IPS-NIHi7 (cell line): ENCODE data around the gene CERS6.

ENCODE experiments used
- DNase-seq: peaks from one replicate; pipeline ENCODE4 v3.0.0; 2012; ENCODE audit warnings: mixed read lengths; ENCODE audit errors: extremely low spot score

CERS6 gene

GRCh38 chr2:168441214-168441872 is 14.7 kb upstream of the CERS6 start:
- DNase-seq, result no peak

- DNase-seq, result no peak
These were observed 12.3 kb upstream of the CERS6 start for GRCh38 chr2:168443818-168444217.

- DNase-seq, result no peak
These were observed 10.1 kb upstream of the CERS6 start for GRCh38 chr2:168445960-168446359.

GRCh38 chr2:168448980-168449379 is 7.1 kb upstream of the CERS6 start:
- no peak for DNase-seq

GRCh38 chr2:168449419-168449818 is 6.7 kb upstream of the CERS6 start:
- no peak for DNase-seq

GRCh38 chr2:168450171-168450570 is 5.9 kb upstream of the CERS6 start:
- no peak for DNase-seq

- no peak for DNase-seq
These were observed 5.3 kb upstream of the CERS6 start for GRCh38 chr2:168450732-168451131.

- DNase-seq, result no peak
These were observed 3.3 kb upstream of the CERS6 start for GRCh38 chr2:168452781-168453180.

- no peak for DNase-seq
These were observed 2.7 kb upstream of the CERS6 start for GRCh38 chr2:168453404-168453803.

- no peak for DNase-seq
These were observed 1.1 kb upstream of the CERS6 start for GRCh38 chr2:168454737-168455644.

- peak; percentile 50 for DNase-seq
These were observed 583 bp downstream of the CERS6 start for GRCh38 chr2:168456521-168457189.

GRCh38 chr2:168457190-168457895 is 1.3 kb downstream of the CERS6 start:
- DNase-seq, result no peak

GRCh38 chr2:168458139-168458538 is 2.1 kb downstream of the CERS6 start:
- no peak for DNase-seq

GRCh38 chr2:168459256-168459655 is 3.2 kb downstream of the CERS6 start:
- DNase-seq, result no peak

GRCh38 chr2:168460571-168460970 is 4.5 kb downstream of the CERS6 start:
- DNase-seq, result no peak

GRCh38 chr2:168461178-168461941 is 5.3 kb downstream of the CERS6 start:
- DNase-seq, result no peak

- DNase-seq, result no peak
These were observed 5.9 kb downstream of the CERS6 start for GRCh38 chr2:168461942-168462331.

- DNase-seq, result no peak
These were observed 6.5 kb downstream of the CERS6 start for GRCh38 chr2:168462543-168463045.

- no peak for DNase-seq
These were observed 9.5 kb downstream of the CERS6 start for GRCh38 chr2:168465594-168465993.

GRCh38 chr2:168466190-168466737 is 10.2 kb downstream of the CERS6 start:
- DNase-seq, result no peak
